GM23338 (cell line): Measurements from ENCODE around the gene ZNF76.
"Not testable (repeated sequence)": the region's sequence is repeated elsewhere in the genome, so short reads cannot be mapped to it uniquely, and the experiment has no call there.

Source experiments
- CREB1 ChIP-seq: fragments of 250-450 bp; sonication (Bioruptor Pico); IDR thresholded peaks from 2 replicates; pipeline ENCODE4 v1.5.0; 2020; ENCODE audit warnings: low read depth, mild to moderate bottlenecking, moderate library complexity
- CTCF ChIP-seq, 2 experiments: fragments of 200-600 bp in 1 of 2; sonication (generic) in 1 of 2; conservative IDR thresholded peaks; 2 replicates each; pipeline versions ENCODE4 v1.5.1 to v1.6.1; 2016 to 2017; ENCODE audit warnings: antibody characterized with exemption in 2 of 2, low read depth in 2 of 2, mild to moderate bottlenecking in 2 of 2, moderate library complexity in 1 of 2
- EZH2 ChIP-seq: fragments of 200-600 bp; sonication (generic); IDR thresholded peaks from one replicate; pipeline ENCODE4 v1.8.0; 2017; ENCODE audit warnings: antibody characterized with exemption, mild to moderate bottlenecking, low read depth; ENCODE audit not compliant: unreplicated experiment
- POLR2AphosphoS5 ChIP-seq: IDR thresholded peaks from 2 replicates; pipeline ENCODE4 v1.6.1; 2016; ENCODE audit warnings: antibody characterized with exemption, low read depth

- TF ChIP-seq CTCF (conservative IDR thresholded peaks at IDR 0.05; ENCODE audit: low read depth in 2 of 2); EZH2; POLR2AphosphoS5; CREB1 (CRISPR knock-in tag): not testable (repeated sequence)
Measured at GRCh38 chr6:35307138-35307537, 47.6 kb downstream of the ZNF76 start.
